ENCODE measurements around the gene ANKRD52.

- TF ChIP-seq CTCF (IDR thresholded peaks at IDR 0.05; ENCODE audit: insufficient read depth, low read length) (no peak), POLR2AphosphoS5 (IDR thresholded peaks at IDR 0.05; ENCODE audit: low read depth) (no peak), REST (IDR thresholded peaks at IDR 0.05; ENCODE audit: insufficient replicate concordance, low read depth) (no peak)
Observed at GRCh38 chr12:56282030-56282429, 23.8 kb upstream of the ANKRD52 start.
